Stimulated activated CD4-positive, alpha-beta T cell treated with anti-CD3 and anti-CD28 coated beads, Interleukin-12 subunit alpha, Interleukin-12 subunit beta, amount 100 ng/mL, for 4 hours (primary cell): Measurements from ENCODE around the gene MORC1.
"Not testable (repeated sequence)": the region's sequence is repeated elsewhere in the genome, so short reads cannot be mapped to it uniquely, and the experiment has no call there.

Source experiments
- DNase-seq: peaks from one replicate; pipeline ENCODE4 v3.0.0-alpha.2; 2020

The MORC1 gene

DNA sequence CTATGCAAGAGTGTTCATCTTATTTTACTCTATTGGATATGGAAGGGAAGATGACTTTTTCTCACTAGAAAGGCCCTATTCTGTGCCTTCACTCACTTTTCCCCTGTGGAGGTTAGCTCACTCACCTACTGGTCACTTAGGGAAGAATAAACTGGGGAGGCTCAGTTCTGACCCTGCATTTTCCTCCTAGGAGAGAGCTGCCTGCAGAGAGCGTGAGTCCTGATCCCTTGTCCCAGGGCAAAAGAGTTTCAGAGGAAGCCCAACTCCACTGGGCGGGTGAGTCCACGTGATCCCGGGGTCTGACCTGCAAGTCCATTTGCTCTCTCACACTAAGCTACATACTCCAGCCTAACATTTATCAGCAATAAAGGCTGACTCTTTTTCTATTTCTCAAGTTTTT lies 8.4 kb downstream of the MORC1 start:
- no peak for DNase-seq

DNA sequence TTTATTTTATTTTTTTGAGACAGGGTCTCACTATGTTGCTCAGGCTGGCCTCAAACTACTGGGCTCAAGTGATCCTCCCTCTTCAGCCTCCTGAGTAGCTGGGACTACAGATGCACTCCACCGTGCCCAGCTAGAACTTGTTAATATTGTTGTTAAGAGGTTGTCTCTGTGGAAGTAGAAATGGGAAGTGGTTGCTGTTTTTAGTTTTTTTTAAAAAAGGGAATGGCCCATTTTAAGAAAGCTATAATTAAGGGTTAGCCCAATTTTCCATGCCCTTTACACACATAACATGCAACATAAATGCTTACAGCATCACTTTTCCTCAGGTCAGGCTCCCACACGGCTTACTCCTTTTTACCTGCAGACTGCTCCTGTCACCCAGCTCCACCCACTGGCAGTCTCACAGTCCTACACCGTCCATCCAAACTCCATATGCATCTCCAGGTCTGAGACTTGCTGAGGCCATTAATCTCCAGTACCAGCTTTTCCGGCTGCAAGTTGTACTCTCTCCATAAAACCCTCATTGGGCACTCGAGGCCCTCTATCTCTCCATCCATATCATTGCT lies 19.8 kb downstream of the MORC1 start:
- DNase-seq: no peak

DNA sequence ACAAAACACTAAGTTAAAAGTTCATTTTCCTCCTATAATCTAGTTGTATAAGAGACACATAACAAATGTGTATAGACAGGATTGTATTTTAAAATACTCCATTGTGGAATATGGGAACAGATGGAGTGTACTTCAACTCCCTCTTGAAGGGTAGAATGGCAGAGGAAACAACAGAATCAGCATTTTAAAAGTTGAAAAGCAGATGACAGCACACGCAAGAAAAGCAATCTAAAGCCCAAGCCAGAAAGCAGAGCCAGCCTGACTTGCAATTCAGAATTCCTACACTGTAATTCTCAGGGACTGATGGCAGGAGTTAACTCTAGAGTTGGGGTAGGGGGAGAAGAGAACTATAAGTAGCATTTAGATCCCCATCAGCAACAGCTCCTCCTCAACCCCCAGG lies 22.8 kb downstream of the MORC1 start:
- DNase-seq: no peak

DNA sequence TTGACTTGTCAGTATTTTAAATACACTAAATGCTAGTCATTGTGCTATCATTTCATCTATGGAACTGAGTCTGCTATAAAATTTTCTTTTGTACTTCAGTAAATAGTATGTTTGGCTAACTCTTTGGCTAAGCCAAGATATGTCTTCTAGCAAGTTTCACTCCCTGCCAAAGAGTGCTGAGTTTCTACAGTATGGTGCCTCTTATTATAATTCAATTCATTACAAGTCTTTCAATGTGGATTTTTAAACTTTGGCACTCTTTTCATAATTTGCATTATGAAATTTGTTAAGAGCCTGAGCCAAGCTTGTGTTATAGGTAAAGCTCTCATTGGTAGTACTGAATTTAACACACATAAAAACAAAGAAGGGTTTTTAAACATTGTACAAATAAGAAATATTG lies 24.4 kb downstream of the MORC1 start:
- no peak for DNase-seq

DNA sequence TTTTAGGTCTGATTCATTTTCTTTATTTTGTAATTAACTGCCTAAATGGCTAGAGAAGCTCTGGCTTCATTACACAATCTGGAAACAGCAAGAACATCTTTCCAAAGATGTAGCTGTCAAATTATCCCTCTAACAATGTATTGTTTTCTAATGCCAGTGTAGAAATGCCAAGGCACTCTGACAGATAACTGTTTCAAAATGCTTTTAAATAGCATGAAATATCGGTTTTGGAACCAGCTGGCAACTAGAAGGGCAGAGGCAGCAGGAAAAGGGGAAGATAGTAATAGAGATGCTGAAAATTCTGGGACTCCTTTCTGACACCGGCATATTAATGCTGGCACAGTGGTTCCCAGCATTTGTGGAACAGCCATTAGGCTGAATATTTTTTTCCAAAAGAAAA lies 26.1 kb downstream of the MORC1 start:
- DNase-seq: no peak

DNA sequence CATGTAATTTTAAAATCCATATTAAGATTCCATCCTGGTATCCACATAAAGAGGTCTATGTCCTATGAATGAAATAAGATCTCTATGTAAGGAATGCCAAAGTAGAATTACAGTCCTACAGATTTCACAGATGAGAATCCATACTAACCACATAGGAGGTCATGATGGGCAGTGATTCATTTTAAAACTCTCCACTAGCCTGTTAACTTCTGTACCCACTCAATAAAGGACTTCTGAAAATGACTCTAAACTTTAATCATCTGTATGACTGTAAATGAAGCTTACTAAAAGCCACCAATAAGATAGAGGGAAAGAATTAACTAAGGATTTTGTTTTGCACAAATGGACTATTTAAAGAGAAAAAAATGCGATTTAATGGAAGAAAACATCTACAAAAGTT lies 28.7 kb downstream of the MORC1 start:
- DNase-seq: no peak

DNA sequence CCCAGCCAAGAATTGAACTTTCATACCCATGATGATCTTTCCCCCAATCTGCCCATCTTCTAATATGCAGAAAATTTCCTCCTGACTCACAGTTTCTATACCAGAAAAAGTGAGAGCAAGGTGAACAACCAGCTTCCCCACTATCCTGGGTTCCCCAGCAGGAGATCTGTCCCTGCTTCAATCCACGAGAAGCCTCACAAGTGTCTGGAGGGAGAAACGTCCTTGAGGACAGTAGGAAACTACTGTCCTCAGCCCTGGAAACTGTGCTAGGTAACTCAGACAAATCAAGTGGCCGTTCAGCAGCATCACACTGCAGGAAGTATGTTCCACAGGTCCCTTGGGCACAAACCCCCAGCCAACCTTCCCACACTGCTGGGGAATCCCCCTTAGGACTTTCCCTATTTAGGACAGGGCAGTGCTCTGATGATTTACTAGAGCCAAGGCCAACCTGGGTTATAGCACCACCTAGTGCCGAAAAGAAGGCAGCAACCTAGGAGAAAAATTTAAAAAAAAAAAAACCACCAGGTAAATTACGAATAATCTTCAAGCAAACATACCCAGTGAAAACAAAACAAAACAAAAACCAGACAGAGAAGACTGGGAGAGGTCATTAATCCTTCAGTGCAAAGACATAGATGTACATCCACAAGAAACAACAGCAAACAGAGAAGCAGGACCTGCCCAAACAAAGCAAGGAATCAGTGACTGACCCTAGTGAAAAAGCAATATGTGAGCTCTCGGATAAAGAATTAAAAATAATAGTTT lies 36.0 kb downstream of the MORC1 start:
- DNase-seq: no peak

DNA sequence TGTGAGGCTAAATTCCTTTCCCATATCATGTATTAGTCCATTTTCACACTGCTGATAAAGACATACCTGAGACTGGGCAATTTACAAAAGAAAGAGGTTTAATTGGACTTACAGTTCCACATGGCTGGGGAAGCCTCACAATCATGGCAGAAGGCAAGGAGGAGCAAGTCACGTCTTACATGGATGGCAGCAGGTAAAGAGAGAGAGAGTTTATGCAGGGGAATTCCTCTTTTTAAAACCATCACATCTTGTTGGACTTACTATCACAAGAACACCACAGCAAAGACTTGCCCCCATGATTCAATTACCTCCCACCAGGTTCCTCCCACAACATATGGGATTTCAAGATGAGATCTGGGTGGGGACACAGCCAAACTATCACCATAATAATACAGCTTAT lies 37.8 kb downstream of the MORC1 start:
- not testable (repeated sequence) for DNase-seq

DNA sequence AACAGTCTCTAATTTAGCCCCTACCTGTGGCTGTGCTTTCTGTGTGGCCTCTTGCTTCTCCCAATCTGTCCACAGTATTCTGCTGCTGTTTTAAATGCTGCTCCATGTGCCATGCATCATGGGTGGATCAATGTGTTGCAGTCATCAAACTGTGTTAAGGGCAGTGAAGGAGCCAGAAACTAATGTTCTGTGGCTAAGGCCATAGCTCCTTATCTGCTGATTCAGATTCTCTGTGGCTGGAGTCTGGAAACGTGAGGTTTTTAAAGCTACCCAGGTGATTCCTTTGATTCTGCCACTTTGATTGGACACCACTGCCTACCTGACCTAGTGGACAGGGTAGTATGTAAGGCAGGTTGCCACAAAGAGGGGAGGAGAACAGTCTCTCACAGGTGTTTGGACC lies 44.8 kb downstream of the MORC1 start:
- DNase-seq: no peak

DNA sequence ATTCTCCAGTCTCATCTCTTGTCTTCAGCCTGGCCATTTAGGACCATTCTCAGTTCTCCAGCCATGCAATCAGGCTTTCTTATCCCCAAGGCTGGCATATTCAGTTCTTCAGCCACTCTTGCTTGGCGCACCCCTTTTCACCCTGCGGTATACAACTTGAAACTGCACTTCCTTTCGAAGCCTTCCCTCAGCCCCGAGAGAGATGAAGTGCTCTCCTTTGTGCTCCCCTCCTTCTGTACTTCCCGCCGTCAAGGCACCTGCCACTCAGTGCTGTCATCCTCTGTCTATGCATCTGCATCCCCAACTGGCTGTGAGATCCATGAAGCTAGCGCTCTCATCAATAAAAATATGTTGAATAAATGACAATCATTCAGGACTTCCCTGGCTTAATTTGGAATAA lies 45.7 kb downstream of the MORC1 start:
- no peak for DNase-seq

DNA sequence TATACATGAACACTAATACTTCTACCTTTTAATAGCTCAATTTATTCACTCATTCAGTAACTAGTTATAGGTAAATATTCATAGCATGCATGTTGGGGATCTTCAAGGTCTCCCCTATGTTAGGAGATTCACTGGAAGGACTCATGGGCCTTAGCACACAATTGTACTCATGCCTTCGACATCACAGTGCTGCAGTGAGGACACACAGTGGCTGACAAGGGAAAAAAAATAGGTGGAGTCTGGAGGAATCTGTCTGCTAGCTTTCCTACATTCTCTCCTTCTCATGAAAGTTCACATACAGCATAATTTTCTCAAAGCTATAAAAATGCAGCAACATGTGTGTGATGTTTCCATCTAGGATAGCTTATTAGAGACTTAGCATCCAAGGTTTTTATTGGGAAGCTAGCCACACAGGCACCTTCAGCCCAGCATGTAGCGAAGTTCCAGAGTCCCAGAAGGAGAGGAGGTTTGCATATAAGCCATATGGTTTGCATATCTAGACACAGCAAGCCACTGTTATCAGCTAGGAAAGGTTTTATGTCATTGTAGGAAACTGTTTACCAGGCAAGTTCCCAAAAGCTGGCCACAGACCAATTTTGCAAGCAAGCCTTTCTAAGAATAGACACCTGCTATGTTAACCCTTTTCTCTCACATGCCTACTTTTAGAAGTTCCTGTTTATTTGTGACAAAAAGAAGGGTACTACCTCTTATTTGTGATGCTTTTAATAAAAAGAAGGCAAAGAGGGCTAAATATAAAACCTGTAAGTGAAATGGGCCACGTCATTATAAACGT lies 46.4 kb downstream of the MORC1 start:
- no peak for DNase-seq

DNA sequence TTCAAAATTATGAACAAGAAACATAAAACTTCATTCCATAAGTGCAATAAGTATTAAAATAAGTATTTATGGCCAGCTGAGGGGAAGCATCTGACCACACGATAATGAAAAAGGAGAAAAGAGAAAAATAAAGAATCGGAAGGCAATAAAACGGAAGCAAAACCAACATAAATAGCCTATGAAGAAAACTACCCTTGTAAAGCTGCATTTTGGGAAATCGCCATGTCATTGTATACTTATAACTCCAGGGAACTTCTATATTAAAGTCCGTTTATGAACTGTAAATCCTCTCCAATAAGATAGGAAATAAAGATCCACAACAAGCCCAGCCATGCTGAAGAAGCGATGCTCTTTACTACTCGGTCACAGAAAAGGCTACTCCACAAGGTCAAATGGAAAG lies 47.7 kb downstream of the MORC1 start:
- no peak for DNase-seq

DNA sequence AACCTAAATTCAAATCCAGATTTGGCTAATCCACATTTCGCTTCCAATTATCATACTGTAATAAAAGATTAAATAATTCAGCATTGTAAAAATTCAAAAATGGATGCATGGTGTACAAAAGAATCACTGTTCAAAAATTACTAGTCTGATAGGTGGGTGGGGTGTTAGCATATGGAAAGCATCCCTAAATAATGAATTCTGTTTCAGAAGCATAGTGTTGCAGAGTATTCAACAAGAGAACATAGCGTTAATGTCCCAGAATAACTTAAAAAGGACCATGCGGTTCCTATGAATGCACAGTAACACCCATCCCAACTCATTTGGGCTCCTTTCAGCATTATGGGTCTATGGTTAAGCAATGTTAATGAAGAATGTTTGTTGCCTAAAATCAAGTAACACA lies 51.1 kb downstream of the MORC1 start:
- no peak for DNase-seq

DNA sequence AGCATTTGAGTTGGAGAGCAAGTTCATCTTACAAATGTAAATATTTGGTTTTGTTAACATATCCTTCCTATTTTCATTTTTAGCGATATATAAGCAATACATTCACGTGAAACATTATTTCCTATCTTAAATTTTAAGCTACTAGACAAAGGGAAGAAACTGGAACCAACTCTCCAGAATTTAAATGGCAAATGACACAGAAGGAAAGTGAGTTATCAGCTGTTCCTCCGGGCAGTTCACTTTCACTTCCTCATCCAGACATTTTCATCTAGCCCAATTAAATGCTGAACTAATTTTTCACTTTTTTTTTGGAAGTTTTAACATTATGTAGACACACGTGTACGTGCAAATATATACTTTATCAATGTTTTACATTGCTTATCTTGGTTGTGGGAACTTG lies 58.7 kb downstream of the MORC1 start:
- DNase-seq: no peak

DNA sequence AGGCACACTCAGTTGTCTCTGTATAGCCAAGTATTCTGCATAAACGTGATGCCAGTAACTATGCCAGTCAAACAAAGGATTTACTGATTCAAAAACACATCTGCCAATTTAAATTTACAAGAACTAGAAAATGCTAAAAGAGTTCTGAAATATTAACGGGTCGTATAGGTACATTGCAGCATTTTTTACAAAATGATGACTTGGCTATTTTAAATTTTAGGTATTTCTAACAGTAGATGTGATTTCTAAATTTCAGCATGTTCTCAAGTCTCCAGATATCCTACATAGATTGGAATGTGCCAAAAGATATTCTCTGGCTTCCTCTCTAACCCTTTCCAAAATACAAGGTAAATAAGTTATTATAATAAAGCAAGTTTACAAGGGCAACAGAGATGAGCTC lies 60.3 kb downstream of the MORC1 start:
- no peak for DNase-seq

DNA sequence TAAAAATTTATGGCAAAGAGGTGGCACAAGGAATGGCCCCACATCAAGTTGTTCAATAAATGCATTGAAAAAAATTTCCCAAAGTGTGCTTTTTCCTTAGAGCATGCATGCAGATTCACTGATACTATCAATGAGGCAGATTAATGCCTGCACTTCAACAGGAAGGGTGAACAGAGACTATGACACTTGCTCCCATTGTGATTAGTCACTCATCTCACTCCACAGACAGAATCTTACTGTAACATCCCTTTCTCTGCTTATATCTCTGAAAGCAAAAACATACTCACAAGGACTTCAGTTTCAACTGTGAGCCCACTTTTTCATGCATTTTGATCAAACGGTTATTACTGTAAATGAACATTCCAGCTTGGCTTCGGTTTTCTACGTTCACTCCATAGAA lies 60.9 kb downstream of the MORC1 start:
- no peak for DNase-seq

DNA sequence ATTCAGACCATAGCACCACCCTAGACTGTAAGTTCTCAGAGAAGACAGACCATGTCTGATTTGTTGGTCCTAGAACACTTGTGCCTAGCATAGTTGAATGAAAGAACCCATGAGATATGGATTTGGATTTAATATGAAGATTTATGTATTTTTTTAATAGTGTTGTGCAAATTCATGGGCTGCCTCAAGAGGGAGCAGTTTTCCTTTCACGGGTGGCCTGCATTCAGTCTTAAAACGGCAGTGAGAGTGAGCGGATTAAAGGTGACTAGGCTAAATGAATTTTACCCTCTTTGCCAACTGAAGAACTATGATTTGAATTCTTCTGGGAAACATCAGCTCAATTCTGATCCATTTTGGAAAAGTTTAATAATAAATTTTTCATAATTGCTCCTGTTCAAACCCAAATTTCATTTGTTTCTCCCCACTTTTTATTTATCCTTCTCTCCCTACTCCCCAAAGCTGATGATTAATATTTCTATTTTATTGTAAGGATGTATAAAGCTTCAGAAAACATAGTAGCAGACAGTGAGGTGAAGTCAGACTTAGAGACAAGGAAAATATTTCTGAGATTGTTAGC lies 67.3 kb downstream of the MORC1 start:
- DNase-seq: no peak

DNA sequence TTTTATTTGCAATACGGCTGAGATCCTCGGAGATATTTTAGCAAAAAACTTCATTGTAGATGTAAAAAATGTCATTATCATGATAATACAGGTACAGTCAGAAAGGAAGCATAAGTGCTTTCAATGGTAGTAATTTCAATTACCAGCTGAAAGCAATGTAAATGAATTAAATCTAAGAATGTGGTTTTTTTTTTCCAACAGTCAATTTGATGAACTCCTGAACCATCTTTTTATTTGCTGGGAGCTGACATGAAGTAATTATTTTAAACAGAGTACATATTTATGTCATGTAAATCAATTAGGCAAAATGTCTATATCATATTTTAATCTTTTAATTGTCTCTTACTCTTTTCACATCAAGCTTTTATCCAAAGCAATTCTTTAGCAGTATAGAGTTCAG lies 70.6 kb downstream of the MORC1 start:
- DNase-seq: no peak

DNA sequence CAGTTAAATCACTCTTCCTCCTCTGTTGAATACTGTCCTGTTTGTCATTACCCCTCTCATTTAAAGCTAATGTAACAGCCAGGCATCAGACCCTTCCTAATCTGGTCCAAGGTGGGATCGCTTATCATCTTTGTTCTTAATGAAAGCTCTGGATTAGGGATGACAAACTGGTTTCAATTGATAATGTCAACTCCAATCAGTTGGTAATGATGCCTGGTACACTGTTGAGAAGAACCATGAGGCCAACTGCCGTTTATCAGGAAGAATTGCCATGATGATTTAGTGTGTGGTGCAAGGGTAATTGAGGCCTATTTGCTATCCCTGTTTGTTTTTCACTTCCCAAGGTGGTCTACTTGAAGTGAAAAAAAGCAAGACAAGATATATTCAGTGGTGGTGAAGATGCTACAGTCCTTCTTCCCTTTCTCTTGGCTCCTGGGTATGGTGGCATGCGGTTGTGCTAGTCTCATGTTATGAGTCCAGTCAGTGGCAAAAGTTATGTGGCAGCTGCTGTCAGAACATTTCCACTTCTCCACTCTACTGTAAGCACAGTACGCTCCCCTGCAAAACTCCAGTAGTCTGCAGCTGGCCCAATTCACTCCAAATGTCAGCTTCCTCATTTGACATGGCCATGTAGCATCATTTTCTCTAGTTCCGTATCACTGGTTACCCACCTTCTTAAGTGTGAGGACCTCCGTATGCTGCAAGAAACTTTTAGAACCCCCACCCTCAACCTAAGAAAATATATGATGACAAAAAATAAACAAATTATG lies 72.5 kb downstream of the MORC1 start:
- no peak for DNase-seq

DNA sequence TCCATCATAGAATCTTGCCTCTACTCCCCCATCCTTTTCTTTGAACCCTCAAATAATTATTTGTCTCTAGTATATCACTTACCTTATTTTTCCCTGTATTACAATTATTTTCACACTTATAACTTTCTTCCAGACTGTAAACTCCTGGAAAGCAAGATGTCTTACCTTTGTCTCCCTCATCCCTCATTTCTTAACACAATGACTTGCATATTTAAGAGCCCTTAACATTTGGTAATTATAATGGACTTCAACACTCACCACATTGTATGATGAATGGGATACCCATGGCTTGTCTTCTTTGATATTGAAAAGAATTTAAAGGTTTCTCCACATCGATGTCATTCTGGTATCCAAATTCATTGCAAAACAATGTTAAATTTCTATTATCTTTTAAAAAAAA lies 82.9 kb downstream of the MORC1 start:
- no peak for DNase-seq

DNA sequence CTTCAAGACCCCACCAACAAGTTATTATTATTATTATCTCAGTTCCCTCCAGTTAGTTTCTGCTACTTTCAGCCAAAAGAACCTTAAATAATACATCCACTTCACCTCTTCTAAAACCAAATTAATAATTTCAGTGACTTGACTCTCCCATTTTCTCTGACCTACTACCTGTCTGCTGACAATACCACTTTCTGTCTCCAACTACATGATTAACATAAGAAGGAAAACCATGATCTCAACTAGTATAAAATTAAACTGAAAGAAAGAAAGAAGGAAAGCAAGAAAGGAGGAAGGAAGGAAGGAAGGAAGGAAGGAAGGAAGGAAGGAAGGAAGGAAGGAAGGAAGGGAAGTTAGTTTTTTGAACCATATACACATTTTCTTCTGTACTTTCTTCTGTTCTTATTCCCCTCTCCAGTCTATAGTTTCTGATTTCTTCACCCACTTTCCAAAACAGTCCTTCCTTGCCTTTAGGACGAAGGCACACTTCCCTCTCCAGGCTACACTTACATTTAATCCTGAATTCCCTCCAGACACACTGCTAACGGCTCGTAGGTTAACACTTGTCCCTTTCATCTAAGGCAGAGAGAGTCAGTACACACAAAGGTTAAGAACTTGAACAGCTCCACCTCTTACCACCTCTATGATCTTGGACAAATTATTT lies 84.8 kb downstream of the MORC1 start:
- no peak for DNase-seq

DNA sequence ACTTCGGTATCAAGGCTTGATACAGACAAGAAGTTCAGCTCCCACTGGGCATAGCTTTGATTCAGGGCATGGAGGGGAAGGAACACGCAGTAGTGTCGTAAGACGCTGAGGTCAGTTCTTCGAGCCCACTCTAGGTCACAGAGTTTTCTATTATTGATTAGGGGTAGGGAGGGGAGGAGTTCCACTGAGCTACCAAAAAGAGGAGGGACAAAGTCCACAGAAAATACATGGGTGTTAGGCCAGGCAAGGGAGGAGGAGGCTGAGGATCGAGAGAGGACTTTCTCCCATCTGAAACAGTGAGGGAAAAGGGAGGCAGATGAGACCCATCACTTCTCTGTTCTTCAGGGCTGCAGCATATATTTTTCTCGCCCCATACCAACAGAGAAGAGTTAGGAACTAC lies 89.2 kb downstream of the MORC1 start:
- no peak for DNase-seq

DNA sequence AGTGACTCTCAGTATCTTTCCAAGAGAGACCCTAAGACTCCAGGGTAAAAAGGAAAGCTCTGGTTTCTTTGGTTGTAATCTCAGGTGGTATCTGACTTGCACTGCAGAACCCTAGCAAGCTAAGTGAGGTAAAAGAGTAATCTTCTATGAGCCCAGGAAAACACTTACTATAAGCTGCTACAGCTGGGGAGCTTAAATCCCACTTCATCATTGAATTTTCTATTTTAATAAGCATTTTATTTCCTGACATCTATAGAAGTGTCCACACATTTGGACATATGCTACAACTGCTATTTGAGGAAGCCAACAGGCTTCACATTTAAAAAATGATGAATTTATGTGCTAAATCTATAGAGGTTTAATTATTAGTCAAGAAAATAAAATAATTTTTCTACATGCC lies 91.1 kb downstream of the MORC1 start:
- DNase-seq: no peak
